Omental fat pad (tissue), 4 donors: Measurements from ENCODE around the gene CAMK4. TPM values are rescaled to one million over a fixed set of nuclear protein-coding genes. Genes with fewer than 3 reads are reported as not detected.
"Not testable (repeated sequence)": the region's sequence is repeated elsewhere in the genome, so short reads cannot be mapped to it uniquely, and the experiment has no call there.

Experiments
- ATAC-seq: fragments of 150-250 bp; one replicate; pipeline ENCODE4 v1.9.1; 2016; ENCODE audit warnings: mild to moderate bottlenecking, moderate library complexity; ENCODE audit not compliant: low FRiP score
- DNase-seq: peaks from one replicate; pipeline ENCODE4 v3.0.0-alpha.2; 2019; ENCODE audit warnings: low spot score
- CTCF ChIP-seq, 3 donors: fragments of 450-650 bp; IDR thresholded peaks; one replicate each; pipeline ENCODE4 v1.5.1; 2016 to 2017; ENCODE audit warnings: antibody characterized with exemption in 3 of 3, mild to moderate bottlenecking in 3 of 3, moderate library complexity in 2 of 3
- total RNA-seq, 4 donors: library from RNA; depleted of rRNA; stranded (reverse); fragments of >200 nt; gene quantifications; one replicate each; pipeline ENCODE4 v1.1.0, GENCODE V29; 2016

Gene CAMK4
- total RNA-seq, 4 donors from 2014 or later, result 0.44 to 3.8 (median 1.7) TPM

GRCh38 chr5:111398013-111398412 is 173.8 kb downstream of the CAMK4 start:
- TF ChIP-seq CTCF (IDR thresholded peaks at IDR 0.05), result no peak
- DNase-seq (no peak), ATAC-seq (no peak)

GRCh38 chr5:111399113-111399512 is 174.9 kb downstream of the CAMK4 start:
- ATAC-seq, result no peak

GRCh38 chr5:111401906-111402305 is 177.7 kb downstream of the CAMK4 start:
- no peak for ATAC-seq
- TF ChIP-seq CTCF (IDR thresholded peaks at IDR 0.05), result no peak
- no peak for DNase-seq

More at GRCh38 chr5:111399113-111399512, 174.9 kb downstream of the CAMK4 start:
- no peak for TF ChIP-seq CTCF (IDR thresholded peaks at IDR 0.05)
- DNase-seq, result no peak

- no peak for TF ChIP-seq CTCF (IDR thresholded peaks at IDR 0.05)
- DNase-seq (no peak), ATAC-seq (no peak)
Measured at GRCh38 chr5:111404270-111404769, 180.1 kb downstream of the CAMK4 start.

GRCh38 chr5:111407562-111407961 is 183.4 kb downstream of the CAMK4 start:
- TF ChIP-seq CTCF (IDR thresholded peaks at IDR 0.05), result no peak
- DNase-seq, result no peak
- ATAC-seq, result no peak

- no peak for DNase-seq
- ATAC-seq, result no peak
- TF ChIP-seq CTCF (IDR thresholded peaks at IDR 0.05), result no peak
Measured at GRCh38 chr5:111408817-111409216, 184.6 kb downstream of the CAMK4 start.

- not testable (repeated sequence) for DNase-seq, ATAC-seq
Measured at GRCh38 chr5:111409266-111409665, 185.1 kb downstream of the CAMK4 start.

- not testable (repeated sequence) for DNase-seq
Measured at GRCh38 chr5:111410067-111410466, 185.9 kb downstream of the CAMK4 start.

More at GRCh38 chr5:111410067-111410466, 185.9 kb downstream of the CAMK4 start:
- not testable (repeated sequence) for ATAC-seq
